ENCODE results near the gene JARID2. TPM values are rescaled to one million over a fixed set of nuclear protein-coding genes. Genes with fewer than 3 reads are reported as not detected.

Gene JARID2
- total and polyA plus RNA-seq, 9 of the 15 experiments (the other 6 are each of a cell fraction or from before 2014, with no cell fraction given): 5.0 to 29.0 (median 15.6) TPM

DNA sequence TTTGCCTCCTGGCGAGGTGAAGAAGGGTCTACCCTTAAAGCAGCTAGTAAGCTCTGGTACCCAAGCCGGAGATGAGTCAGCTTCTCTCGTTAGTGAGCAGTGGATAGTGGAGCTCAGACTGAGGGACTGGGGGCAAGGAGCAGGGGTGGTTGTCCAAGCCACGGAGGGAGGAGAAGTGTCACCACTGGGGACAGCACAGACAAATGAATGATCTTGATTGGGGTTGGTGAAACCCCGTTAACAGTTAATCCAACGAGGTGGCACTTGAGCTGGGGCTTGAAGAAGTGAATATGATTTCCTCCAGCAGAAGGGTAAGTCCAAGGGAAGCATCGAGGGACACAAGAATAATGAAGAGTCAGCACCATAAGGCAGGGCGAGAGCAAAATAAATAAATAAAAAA, 43.0 kb downstream of the JARID2 start (continued):
- TF ChIP-seq UBTF (IDR thresholded peaks at IDR 0.05; ENCODE audit: borderline replicate concordance in 1 of 2, low read depth in 2 of 2, low read length in 2 of 2) (0 out of 4 replicates have a peak, but pooled peaks of 1 of the 2 experiments have one; percentile 41), BCL6 (CRISPR knock-in tag; IDR thresholded peaks at IDR 0.05) (no peak), PPARD (CRISPR knock-in tag; IDR thresholded peaks at IDR 0.05) (no peak), MYNN (IDR thresholded peaks at IDR 0.05) (no peak), MYNN (CRISPR knock-in tag; IDR thresholded peaks at IDR 0.05) (no peak), CBX2 (IDR thresholded peaks at IDR 0.05; ENCODE audit: insufficient read depth, low read length, poor library complexity, severe bottlenecking) (no peak), MAFG (tag; conservative IDR thresholded peaks at IDR 0.05) (peak; percentile 62), LARP7 (IDR thresholded peaks at IDR 0.05) (no peak), SMARCA5 (IDR thresholded peaks at IDR 0.05) (no peak), SMAD1 (IDR thresholded peaks at IDR 0.05; ENCODE audit: low read depth, low read length, partially characterized antibody) (no peak), HDGF (IDR thresholded peaks at IDR 0.05) (peak; percentile 86; the same call in 1 of the 2 replicates), ZNF316 (IDR thresholded peaks at IDR 0.05) (peak; percentile 90), JUND (IDR thresholded peaks at IDR 0.05; ENCODE audit: borderline replicate concordance, low read depth, low read length) (peak; percentile 66; the same call in 1 of the 2 replicates), JUND (tag; IDR thresholded peaks at IDR 0.05; ENCODE audit: borderline replicate concordance, low read depth, low read length) (peak; percentile 38; the same call in 1 of the 3 replicates), FOXM1 (IDR thresholded peaks at IDR 0.05; ENCODE audit: low read depth) (no peak), FOXM1 (CRISPR knock-in tag; IDR thresholded peaks at IDR 0.05; ENCODE audit: low read depth) (no peak), FOXA1 (IDR thresholded peaks at IDR 0.05; ENCODE audit: borderline replicate concordance) (no peak), HMGXB4 (CRISPR knock-in tag; IDR thresholded peaks at IDR 0.05) (no peak), PTRF (tag; IDR thresholded peaks at IDR 0.05) (no peak), ZNF408 (CRISPR knock-in tag; IDR thresholded peaks at IDR 0.05; ENCODE audit: low read depth) (no peak), HDAC8 (tag; IDR thresholded peaks at IDR 0.05) (peak; percentile 34; the same call in 1 of the 2 replicates)
- TF ChIP-seq, protein P1, sequence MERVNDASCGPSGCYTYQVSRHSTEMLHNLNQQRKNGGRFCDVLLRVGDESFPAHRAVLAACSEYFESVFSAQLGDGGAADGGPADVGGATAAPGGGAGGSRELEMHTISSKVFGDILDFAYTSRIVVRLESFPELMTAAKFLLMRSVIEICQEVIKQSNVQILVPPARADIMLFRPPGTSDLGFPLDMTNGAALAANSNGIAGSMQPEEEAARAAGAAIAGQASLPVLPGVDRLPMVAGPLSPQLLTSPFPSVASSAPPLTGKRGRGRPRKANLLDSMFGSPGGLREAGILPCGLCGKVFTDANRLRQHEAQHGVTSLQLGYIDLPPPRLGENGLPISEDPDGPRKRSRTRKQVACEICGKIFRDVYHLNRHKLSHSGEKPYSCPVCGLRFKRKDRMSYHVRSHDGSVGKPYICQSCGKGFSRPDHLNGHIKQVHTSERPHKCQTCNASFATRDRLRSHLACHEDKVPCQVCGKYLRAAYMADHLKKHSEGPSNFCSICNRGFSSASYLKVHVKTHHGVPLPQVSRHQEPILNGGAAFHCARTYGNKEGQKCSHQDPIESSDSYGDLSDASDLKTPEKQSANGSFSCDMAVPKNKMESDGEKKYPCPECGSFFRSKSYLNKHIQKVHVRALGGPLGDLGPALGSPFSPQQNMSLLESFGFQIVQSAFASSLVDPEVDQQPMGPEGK (CRISPR knock-in tag; IDR thresholded peaks at IDR 0.05; ENCODE audit: borderline replicate concordance): no peak
- TF ChIP-seq, protein P2, sequence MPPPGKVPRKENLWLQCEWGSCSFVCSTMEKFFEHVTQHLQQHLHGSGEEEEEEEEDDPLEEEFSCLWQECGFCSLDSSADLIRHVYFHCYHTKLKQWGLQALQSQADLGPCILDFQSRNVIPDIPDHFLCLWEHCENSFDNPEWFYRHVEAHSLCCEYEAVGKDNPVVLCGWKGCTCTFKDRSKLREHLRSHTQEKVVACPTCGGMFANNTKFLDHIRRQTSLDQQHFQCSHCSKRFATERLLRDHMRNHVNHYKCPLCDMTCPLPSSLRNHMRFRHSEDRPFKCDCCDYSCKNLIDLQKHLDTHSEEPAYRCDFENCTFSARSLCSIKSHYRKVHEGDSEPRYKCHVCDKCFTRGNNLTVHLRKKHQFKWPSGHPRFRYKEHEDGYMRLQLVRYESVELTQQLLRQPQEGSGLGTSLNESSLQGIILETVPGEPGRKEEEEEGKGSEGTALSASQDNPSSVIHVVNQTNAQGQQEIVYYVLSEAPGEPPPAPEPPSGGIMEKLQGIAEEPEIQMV (tag; conservative IDR thresholded peaks at IDR 0.05; ENCODE audit: low read depth): no peak

Measured in K562 (cell line).